ENCODE data around the gene NUP50. TPM values are rescaled to one million over a fixed set of nuclear protein-coding genes. Genes with fewer than 3 reads are reported as not detected.

The NUP50 gene
- total and polyA plus RNA-seq, 2 of the 13 experiments (the other 11 are each of a cell fraction or from before 2014, with no cell fraction given), result 14.2 to 52.4 TPM

DNA sequence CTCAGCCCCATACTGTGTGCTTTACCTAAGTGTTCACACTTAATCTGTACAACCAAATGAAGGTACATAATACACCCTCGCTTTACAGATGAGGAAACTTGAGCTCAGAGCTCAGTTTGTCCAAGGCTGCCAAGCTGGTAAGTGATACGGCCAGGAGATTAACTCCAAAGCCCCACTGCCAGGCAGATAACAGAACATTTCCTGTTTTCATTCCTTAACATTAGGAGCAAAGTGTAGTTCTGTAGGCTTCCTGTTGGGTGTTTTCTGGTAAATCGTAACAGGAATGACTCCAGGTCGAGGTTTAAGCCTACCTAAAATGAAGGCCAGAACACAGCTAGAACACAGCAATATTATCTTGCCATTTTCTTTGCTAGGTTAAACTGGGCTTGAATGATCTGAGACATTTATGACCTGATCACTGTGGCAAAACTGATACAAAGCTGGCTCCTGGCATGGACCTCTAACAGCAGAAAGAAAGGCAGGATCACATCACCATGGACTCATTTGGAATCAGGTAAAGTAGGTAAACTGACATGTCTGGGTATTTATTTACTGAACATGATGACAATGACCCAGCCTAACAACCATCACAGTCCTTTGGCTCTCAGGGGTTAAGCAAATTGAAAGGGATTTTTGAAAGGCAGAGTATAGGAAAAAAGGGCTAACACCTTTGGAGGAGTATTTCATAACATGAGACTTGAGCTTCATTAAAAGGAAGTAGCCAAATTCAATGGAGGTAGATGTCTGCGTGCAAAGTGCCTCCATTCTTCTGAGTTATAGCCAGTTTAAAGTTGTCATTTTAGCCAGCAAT, 3.9 kb upstream of the NUP50 start (continued):
- TF ChIP-seq CC2D1A (CRISPR knock-in tag; IDR thresholded peaks at IDR 0.05) (no peak), JUND (CRISPR knock-in tag; IDR thresholded peaks at IDR 0.05) (no peak), ZNF354B (CRISPR knock-in tag; IDR thresholded peaks at IDR 0.05) (no peak), HNF4G (IDR thresholded peaks at IDR 0.05; ENCODE audit: borderline replicate concordance, low read depth, low read length) (no peak), HNF4G (CRISPR knock-in tag; IDR thresholded peaks at IDR 0.05; ENCODE audit: borderline replicate concordance, low read depth) (no peak), MZF1 (CRISPR knock-in tag; IDR thresholded peaks at IDR 0.05; ENCODE audit: borderline replicate concordance) (no peak), ZNF720 (CRISPR knock-in tag; IDR thresholded peaks at IDR 0.05) (no peak), KMT2A (CRISPR knock-in tag; IDR thresholded peaks at IDR 0.05) (no peak), TCF12 (IDR thresholded peaks at IDR 0.05) (no peak), TCF12 (CRISPR knock-in tag; IDR thresholded peaks at IDR 0.05) (no peak), JUN (CRISPR knock-in tag; IDR thresholded peaks at IDR 0.05) (no peak)
- TF ChIP-seq, protein P1, sequence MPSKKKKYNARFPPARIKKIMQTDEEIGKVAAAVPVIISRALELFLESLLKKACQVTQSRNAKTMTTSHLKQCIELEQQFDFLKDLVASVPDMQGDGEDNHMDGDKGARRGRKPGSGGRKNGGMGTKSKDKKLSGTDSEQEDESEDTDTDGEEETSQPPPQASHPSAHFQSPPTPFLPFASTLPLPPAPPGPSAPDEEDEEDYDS (CRISPR knock-in tag; IDR thresholded peaks at IDR 0.05), result peak; percentile 21; the same call in 1 of the 2 replicates
- TF ChIP-seq, protein P2, sequence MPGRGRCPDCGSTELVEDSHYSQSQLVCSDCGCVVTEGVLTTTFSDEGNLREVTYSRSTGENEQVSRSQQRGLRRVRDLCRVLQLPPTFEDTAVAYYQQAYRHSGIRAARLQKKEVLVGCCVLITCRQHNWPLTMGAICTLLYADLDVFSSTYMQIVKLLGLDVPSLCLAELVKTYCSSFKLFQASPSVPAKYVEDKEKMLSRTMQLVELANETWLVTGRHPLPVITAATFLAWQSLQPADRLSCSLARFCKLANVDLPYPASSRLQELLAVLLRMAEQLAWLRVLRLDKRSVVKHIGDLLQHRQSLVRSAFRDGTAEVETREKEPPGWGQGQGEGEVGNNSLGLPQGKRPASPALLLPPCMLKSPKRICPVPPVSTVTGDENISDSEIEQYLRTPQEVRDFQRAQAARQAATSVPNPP (CRISPR knock-in tag; IDR thresholded peaks at IDR 0.05), result no peak
- TF ChIP-seq, protein P3, sequence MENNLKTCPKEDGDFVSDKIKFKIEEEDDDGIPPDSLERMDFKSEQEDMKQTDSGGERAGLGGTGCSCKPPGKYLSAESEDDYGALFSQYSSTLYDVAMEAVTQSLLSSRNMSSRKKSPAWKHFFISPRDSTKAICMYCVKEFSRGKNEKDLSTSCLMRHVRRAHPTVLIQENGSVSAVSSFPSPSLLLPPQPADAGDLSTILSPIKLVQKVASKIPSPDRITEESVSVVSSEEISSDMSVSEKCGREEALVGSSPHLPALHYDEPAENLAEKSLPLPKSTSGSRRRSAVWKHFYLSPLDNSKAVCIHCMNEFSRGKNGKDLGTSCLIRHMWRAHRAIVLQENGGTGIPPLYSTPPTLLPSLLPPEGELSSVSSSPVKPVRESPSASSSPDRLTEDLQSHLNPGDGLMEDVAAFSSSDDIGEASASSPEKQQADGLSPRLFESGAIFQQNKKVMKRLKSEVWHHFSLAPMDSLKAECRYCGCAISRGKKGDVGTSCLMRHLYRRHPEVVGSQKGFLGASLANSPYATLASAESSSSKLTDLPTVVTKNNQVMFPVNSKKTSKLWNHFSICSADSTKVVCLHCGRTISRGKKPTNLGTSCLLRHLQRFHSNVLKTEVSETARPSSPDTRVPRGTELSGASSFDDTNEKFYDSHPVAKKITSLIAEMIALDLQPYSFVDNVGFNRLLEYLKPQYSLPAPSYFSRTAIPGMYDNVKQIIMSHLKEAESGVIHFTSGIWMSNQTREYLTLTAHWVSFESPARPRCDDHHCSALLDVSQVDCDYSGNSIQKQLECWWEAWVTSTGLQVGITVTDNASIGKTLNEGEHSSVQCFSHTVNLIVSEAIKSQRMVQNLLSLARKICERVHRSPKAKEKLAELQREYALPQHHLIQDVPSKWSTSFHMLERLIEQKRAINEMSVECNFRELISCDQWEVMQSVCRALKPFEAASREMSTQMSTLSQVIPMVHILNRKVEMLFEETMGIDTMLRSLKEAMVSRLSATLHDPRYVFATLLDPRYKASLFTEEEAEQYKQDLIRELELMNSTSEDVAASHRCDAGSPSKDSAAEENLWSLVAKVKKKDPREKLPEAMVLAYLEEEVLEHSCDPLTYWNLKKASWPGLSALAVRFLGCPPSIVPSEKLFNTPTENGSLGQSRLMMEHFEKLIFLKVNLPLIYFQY (CRISPR knock-in tag; IDR thresholded peaks at IDR 0.05; ENCODE audit: borderline replicate concordance), result peak; percentile 36; the same call in 1 of the 2 replicates
- TF ChIP-seq, protein P4, sequence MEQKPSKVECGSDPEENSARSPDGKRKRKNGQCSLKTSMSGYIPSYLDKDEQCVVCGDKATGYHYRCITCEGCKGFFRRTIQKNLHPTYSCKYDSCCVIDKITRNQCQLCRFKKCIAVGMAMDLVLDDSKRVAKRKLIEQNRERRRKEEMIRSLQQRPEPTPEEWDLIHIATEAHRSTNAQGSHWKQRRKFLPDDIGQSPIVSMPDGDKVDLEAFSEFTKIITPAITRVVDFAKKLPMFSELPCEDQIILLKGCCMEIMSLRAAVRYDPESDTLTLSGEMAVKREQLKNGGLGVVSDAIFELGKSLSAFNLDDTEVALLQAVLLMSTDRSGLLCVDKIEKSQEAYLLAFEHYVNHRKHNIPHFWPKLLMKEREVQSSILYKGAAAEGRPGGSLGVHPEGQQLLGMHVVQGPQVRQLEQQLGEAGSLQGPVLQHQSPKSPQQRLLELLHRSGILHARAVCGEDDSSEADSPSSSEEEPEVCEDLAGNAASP (CRISPR knock-in tag; IDR thresholded peaks at IDR 0.05; ENCODE audit: borderline replicate concordance), result 0 out of 2 replicates have a peak, but pooled peaks have one; percentile 4
- TF ChIP-seq, protein P5, sequence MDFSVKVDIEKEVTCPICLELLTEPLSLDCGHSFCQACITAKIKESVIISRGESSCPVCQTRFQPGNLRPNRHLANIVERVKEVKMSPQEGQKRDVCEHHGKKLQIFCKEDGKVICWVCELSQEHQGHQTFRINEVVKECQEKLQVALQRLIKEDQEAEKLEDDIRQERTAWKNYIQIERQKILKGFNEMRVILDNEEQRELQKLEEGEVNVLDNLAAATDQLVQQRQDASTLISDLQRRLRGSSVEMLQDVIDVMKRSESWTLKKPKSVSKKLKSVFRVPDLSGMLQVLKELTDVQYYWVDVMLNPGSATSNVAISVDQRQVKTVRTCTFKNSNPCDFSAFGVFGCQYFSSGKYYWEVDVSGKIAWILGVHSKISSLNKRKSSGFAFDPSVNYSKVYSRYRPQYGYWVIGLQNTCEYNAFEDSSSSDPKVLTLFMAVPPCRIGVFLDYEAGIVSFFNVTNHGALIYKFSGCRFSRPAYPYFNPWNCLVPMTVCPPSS (IDR thresholded peaks at IDR 0.05), result no peak
